OCI-LY1 (cell line): ENCODE results near the gene ZMYND15.
"Not testable (repeated sequence)": the region's sequence is repeated elsewhere in the genome, so short reads cannot be mapped to it uniquely, and the experiment has no call there.

Experiments used
- CTCF ChIP-seq: fragments of 200-600 bp; sonication (generic), shearing (Covaris generic); IDR thresholded peaks from 2 replicates; pipeline ENCODE4 v1.5.1; 2017; ENCODE audit warnings: mild to moderate bottlenecking, antibody characterized with exemption, low read length, moderate library complexity, mixed read lengths
- EZH2 ChIP-seq: fragments of 200-600 bp; sonication (generic), shearing (Covaris generic); IDR thresholded peaks from 2 replicates; pipeline ENCODE4 v1.8.0; 2017; ENCODE audit warnings: borderline replicate concordance, mixed run types, mild to moderate bottlenecking, antibody characterized with exemption, low read length, moderate library complexity, mixed read lengths

- not testable (repeated sequence) for TF ChIP-seq CTCF, EZH2
Measured at GRCh38 chr17:4704574-4704907, 35.1 kb upstream of the ZMYND15 start.
